ENCODE data around the gene LETM1. TPM values are rescaled to one million over a fixed set of nuclear protein-coding genes. Genes with fewer than 3 reads are reported as not detected.
A peak's percentile ranks its signal among the peaks of the same experiment; 100 is the strongest.

LETM1 gene
- total RNA-seq, 1 experiment from 2014 or later: 99.3 TPM

DNA sequence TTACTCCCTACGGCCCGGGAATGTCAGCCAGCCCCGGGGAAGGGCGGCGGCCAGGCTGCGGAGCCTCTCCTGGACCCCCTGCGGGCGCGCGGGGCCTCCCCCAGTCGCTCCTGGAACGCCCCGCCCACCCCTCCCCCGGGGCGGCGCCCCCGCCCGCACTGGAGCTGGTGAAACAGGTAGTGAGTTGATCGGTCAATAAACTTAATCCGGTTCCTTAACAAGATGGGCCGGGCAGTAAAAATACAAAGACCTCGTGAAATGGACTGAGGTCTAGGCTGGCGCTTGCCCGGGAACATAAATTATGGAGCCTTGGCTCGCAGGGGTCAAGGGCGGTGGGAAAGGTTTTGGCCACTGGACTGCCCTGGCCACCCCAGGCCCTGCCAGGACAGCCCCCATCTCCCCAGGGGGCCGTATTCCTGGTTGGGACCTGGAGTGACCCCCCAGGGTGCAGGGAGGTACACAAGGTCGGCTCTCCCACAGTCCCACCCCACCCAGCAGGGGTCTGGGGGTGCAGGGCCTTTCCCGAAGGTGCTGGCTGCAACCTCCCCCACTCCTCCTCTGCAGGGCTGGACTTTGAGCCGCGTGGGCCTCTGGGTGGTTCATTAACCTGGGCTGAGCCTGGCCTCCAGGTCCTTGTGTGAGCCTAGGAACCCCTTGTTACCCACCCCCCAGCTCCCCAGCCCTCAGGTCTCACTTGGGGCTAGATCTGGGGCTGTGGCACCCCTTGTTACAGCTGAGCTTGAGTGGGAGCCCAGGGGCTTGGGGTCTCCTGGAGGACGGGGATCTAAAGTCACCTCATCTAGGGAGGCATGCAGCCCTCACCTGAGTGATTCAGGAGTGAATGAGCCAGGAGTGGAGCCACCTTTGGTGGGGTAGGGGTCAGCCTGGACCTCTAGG is 60.4 kb downstream of the LETM1 start:
- DNase-seq (ENCODE audit: low read depth): no peak

GRCh38 chr4:1794809-1795298 is 61.1 kb downstream of the LETM1 start:
- DNase-seq (ENCODE audit: low read depth): no peak

GRCh38 chr4:1793940-1794808 is 61.8 kb downstream of the LETM1 start:
- DNase-seq (ENCODE audit: low read depth): no peak

- no peak for DNase-seq (ENCODE audit: low read depth)
Measured at GRCh38 chr4:1793496-1793840, 62.5 kb downstream of the LETM1 start.

DNA sequence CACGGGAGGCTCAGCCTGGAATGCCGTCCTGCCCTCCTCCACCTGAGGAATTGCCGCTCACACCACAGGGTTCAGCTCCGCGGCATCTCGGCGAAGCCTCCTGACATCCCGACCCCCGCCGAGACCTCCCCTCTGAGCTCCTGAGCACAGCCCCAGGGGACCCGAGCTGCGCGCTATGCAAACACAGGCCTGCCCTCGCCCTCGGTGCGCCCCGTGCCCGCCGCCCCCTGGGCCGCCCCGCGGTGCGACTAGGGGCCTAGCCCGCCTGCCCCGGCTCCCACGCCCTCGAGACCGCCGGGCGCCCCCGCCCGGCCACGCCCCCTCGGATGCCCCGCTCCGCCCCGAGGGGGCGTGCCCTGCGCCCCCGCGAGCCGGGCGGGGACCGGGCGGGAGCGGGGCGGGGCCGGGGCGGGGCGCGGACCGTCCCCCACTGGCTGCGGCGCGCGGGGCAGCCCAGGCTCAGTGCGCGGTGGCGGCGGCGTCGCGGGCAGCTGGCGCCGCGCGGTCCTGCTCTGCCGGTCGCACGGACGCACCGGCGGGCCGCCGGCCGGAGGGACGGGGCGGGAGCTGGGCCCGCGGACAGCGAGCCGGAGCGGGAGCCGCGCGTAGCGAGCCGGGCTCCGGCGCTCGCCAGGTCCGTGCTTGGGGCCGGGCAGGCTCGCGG is 63.0 kb downstream of the LETM1 start, which contains the start of gene FGFR3:
Gene FGFR3, plus strand, starts transcription at position 462 of the 664 bp plus-strand sequence. CDS start 642 bp downstream, outside the sequence.
- no peak for DNase-seq (ENCODE audit: low read depth)

GRCh38 chr4:1792158-1792831 is 63.7 kb downstream of the LETM1 start:
- no peak for DNase-seq (ENCODE audit: low read depth)

GRCh38 chr4:1790005-1790404 is 66.0 kb downstream of the LETM1 start:
- DNase-seq (ENCODE audit: low read depth): no peak

- no peak for DNase-seq (ENCODE audit: low read depth)
Measured at GRCh38 chr4:1789552-1789951, 66.4 kb downstream of the LETM1 start.

DNA sequence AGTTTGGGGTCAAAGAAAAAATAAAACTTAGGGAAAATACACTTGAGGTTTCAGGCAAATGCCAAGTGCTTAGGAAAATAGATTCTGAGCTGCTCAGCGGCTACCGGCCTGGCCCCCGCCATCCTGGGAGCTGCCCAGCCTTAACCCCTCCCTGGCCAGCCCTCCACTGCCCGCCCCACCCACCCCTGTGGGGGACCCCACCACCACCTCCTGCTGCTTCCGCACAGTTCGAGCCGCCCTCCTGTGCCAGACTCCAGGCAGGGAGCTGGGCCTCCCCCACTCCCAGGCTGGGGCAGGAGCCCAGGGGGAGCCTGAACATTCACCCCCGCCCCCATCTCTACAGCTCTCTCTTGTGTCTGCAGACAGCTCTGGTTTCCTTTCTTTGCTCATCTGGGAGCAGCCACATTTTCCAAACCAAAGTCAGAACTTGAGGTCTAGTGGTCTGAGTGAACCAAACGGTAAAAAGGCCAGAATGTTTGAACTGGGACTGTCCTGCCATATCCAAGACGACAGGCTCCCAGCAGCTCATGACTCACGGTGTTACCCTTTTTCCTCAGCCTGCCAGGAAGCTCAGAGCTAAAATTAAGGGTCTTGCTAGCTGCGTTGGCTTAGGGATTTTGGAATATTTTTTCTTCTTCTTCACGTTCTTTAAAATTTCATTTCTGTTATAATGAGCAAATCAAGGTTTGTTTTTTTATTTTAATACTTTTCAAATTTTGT is 67.5 kb downstream of the LETM1 start:
- DNase-seq (ENCODE audit: low read depth): peak; percentile 41

DNA sequence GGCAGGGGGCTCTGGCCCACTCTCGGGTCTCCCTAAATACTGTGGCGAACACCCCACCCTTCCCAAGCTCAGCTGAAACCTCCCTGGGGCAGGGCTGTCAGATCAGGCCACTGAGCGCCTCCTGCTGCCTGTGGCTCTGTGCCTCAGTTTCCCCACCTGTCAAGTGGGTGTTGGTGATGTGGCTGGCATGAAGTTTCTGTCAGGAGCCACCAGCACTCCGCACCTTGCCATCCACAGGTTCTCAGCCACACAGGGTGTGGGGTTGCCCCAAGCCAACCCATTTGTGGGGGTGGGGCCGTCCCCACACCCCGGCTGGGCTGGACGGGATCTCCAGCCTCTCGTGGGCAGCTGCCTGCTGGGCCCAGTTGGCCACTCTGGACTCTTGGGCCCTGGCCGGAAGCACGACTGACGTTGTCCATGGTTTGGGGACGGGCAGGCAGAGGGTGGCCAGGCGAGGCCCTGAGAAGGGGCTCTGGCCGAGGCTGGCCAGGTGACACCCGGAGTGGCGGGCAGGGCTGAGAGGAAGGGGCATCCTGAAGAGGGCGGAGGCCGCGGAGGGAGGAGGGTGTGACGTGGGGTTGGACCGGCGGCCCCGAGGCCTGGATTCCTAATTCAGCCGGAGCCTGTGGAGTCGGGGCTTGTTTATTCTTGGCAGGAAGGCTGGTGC is 68.4 kb downstream of the LETM1 start:
- DNase-seq (ENCODE audit: low read depth): no peak

DNA sequence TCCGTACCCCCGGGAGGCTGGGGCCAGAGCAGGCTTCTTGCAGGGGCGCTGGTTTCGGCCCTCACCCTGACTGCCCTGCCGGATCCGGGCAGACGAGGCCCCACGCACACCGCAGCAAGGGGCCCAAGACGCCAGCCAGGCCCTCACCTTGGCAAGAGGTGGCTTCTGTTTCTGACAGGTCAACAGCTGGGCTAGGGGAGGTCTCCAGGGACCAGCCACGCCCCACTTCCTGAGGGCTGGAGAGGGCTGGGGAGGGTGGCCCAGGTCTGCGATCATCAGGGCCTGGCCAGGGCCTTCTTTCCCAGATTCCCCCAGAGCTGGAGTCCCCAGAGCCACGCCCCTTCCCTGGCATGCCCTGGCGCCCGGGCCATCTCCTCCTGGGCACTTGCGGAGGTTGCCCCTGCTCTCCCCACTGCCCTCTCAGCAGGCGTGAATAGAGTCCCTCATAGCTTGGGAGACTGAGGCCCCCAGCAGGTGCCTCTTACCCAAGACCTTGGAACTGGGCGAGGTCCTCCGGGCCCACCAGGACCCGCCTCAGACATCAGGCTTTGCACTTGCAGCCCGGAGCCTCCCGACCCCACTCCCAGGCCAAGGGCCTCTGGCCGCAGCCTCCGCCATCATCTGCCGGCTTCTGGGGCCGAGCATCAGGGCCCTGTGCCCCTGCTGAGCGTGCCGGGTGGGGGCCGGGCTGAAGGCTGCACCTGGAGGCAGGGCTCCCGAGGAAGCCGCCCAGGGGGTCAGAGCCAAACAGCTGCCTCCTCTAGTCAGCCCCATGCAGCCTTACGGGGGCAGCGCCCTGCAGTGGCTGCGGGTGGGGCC is 69.2 kb downstream of the LETM1 start:
- no peak for DNase-seq (ENCODE audit: low read depth)

DNA sequence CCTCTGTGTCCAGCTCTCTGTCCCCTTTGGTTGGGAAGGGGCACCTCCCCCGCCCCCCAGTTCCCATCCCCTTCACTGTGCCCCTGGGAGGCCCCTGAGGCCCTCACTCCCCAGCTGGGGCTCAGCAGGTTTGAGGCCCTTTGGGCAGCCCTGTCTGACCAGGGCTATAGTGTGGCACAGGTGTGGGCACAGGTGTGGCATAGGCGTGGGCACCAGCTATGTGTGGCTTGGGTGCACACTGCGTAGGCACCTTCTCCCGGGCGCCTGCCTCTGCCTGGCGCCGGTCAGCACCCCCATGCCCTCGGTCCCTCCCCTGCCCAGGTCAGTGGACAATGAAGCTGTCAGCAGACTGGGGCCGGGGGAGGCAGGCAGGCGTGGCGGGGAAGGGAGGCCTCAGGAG is 70.4 kb downstream of the LETM1 start:
- no peak for DNase-seq (ENCODE audit: low read depth)

GRCh38 chr4:1784789-1785591 is 71.0 kb downstream of the LETM1 start:
- no peak for DNase-seq (ENCODE audit: low read depth)

DNA sequence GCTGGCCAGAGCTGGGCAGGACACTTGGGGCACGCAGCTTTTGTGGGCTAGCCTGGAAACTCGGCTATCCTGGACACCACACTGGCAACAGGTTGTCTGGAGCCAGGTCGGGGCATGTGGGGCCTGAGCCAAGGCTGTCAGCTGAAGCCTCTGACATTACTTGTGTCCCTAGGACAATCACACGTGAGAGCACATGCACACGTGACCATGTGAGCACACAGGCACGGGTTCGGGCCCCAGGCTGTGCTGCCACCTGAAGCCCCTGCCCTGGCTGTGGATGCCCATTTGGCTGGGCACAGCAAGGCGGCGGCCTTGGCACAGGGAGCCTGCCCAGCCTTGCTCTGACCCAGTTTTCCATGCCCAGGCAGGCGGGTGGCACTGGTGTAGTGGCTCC is 71.6 kb downstream of the LETM1 start:
- no peak for DNase-seq (ENCODE audit: low read depth)

- no peak for DNase-seq (ENCODE audit: low read depth)
Measured at GRCh38 chr4:1783970-1784369, 72.0 kb downstream of the LETM1 start.

GRCh38 chr4:1783015-1783414 is 72.9 kb downstream of the LETM1 start:
- no peak for DNase-seq (ENCODE audit: low read depth)

- DNase-seq (ENCODE audit: low read depth): no peak
Measured at GRCh38 chr4:1780435-1780834, 75.5 kb downstream of the LETM1 start.
